IMR-90 (cell line): ENCODE measurements around the gene RPL18. TPM values are rescaled to one million over a fixed set of nuclear protein-coding genes. Genes with fewer than 3 reads are reported as not detected.

Experiments
- ATAC-seq: fragments of 200-7000 bp; cut with Tn5 transposase; 2 replicates; pipeline ENCODE4 v1.9.1; 2020; ENCODE audit warnings: low read depth, mild to moderate bottlenecking, moderate library complexity
- BruUV-seq: library from RNA; stranded (reverse); fragments of 400-500 nt; replicated peaks from 2 replicates; lab custom pipeline; 2021; lab: Mats Ljungman, UMichigan
- CTCF ChIA-PET: fragments of 300-600 bp; formaldehyde crosslinking; extraction: SDS; loops from one replicate; lab custom pipeline; 2021; ENCODE audit warnings: antibody characterized with exemption; lab: Yijun Ruan, JAX
- POLR2A ChIA-PET: fragments of 300-600 bp; sonication (Branson Sonifier 250); formaldehyde crosslinking; loops from one replicate; lab custom pipeline; 2022; ENCODE audit warnings: antibody characterized with exemption; ENCODE audit not compliant: unreplicated experiment; lab: Charles Lee
- DNase-seq: peaks from one replicate; pipeline ENCODE4 v3.0.0; 2013
- H2AFZ ChIP-seq: replicated peaks from 2 replicates; pipeline ENCODE3; 2013; ENCODE audit warnings: low read length, mild to moderate bottlenecking; ENCODE audit not compliant: poor library complexity
- H2AK5ac ChIP-seq: 2 replicates; pipeline ENCODE4 v1.6.1; 2013; ENCODE audit warnings: low read depth, low read length, inconsistent platforms
- H2AK9ac ChIP-seq: replicated peaks from 2 replicates; pipeline ENCODE3; 2013; ENCODE audit warnings: mild to moderate bottlenecking, low read depth, low read length, moderate library complexity; ENCODE audit not compliant: poor library complexity
- H2BK120ac ChIP-seq: 2 replicates; pipeline ENCODE4 v1.6.1; 2013; ENCODE audit warnings: low read depth, low read length, inconsistent platforms
- H2BK15ac ChIP-seq: 3 replicates; pipeline ENCODE4 v1.6.1; 2013; ENCODE audit warnings: low read depth, low read length, inconsistent platforms
- H2BK20ac ChIP-seq: 2 replicates; pipeline ENCODE4 v1.6.1; 2013; ENCODE audit warnings: low read depth, mild to moderate bottlenecking, inconsistent platforms, low read length, moderate library complexity
- H2BK5ac ChIP-seq: 2 replicates; pipeline ENCODE4 v1.6.1; 2013; ENCODE audit warnings: mild to moderate bottlenecking, low read depth, low read length, inconsistent platforms; ENCODE audit not compliant: poor library complexity, severe bottlenecking
- H3K14ac ChIP-seq: replicated peaks from 2 replicates; pipeline ENCODE4 v1.6.1; 2013; ENCODE audit warnings: low read depth, low read length, inconsistent platforms
- H3K18ac ChIP-seq: 2 replicates; pipeline ENCODE4 v1.6.1; 2013; ENCODE audit warnings: low read depth, low read length, control low read depth
- H3K23ac ChIP-seq: 2 replicates; pipeline ENCODE4 v1.6.1; 2013; ENCODE audit warnings: low read depth, low read length, inconsistent platforms
- H3K27ac ChIP-seq: 2 replicates; pipeline ENCODE4 v1.5.1; 2013; ENCODE audit warnings: mild to moderate bottlenecking, control low read depth, low read length; ENCODE audit not compliant: insufficient read depth
- H3K27me3 ChIP-seq: 2 replicates; pipeline ENCODE4 v1.6.1; 2013; ENCODE audit warnings: low read length; ENCODE audit not compliant: control insufficient read depth, insufficient read depth
- H3K36me3 ChIP-seq: 2 replicates; pipeline ENCODE4 v1.6.1; 2013; ENCODE audit warnings: low read length, mixed read lengths; ENCODE audit not compliant: control insufficient read depth, insufficient read depth
- H3K4ac ChIP-seq: 2 replicates; pipeline ENCODE4 v1.6.1; 2013; ENCODE audit warnings: low read depth, low read length, inconsistent platforms
- H3K4me1 ChIP-seq: 2 replicates; pipeline ENCODE4 v1.6.1; 2013; ENCODE audit warnings: low read length, mixed read lengths; ENCODE audit not compliant: control insufficient read depth, insufficient read depth
- H3K4me2 ChIP-seq: 2 replicates; pipeline ENCODE4 v1.6.1; 2013; ENCODE audit warnings: low read depth, mild to moderate bottlenecking, control low read depth, low read length, moderate library complexity
- H3K4me3 ChIP-seq: 2 replicates; pipeline ENCODE4 v1.5.1; 2013; ENCODE audit warnings: low read depth, mild to moderate bottlenecking, control low read depth, low read length, moderate library complexity; ENCODE audit not compliant: insufficient read depth
- H3K56ac ChIP-seq: 2 replicates; pipeline ENCODE4 v1.6.1; 2013; ENCODE audit warnings: low read length, inconsistent platforms; ENCODE audit not compliant: insufficient read depth; ENCODE audit errors: extremely low read depth
- H3K79me1 ChIP-seq, 2 experiments: 2 replicates each; pipeline ENCODE4 v1.6.1; 2013; ENCODE audit warnings: low read length in 2 of 2, inconsistent platforms in 1 of 2, low read depth in 1 of 2
- H3K9ac ChIP-seq: 2 replicates; pipeline ENCODE4 v1.6.1; 2013; ENCODE audit warnings: low read depth, low read length, control low read depth
- H3K9me1 ChIP-seq: 2 replicates; pipeline ENCODE4 v1.6.1; 2013; ENCODE audit warnings: low read length, inconsistent platforms; ENCODE audit not compliant: insufficient read depth
- H3K9me3 ChIP-seq: 2 replicates; pipeline ENCODE4 v1.6.1; 2013; ENCODE audit warnings: low read length; ENCODE audit not compliant: control insufficient read depth, insufficient read depth
- H4K20me1 ChIP-seq: 2 replicates; pipeline ENCODE4 v1.6.1; 2013; ENCODE audit warnings: low read length, inconsistent platforms; ENCODE audit not compliant: insufficient read depth
- H4K5ac ChIP-seq: 2 replicates; pipeline ENCODE4 v1.6.1; 2013; ENCODE audit warnings: mild to moderate bottlenecking, low read depth, low read length, control low read depth
- H4K8ac ChIP-seq, 2 experiments: 2 replicates each; pipeline ENCODE4 v1.6.1; 2013; ENCODE audit warnings: low read depth in 2 of 2, low read length in 2 of 2, control low read depth in 1 of 2, inconsistent platforms in 1 of 2
- H4K91ac ChIP-seq: 2 replicates; pipeline ENCODE4 v1.6.1; 2013; ENCODE audit warnings: low read depth, low read length, inconsistent platforms; ENCODE audit not compliant: insufficient read depth
- MAZ ChIP-seq: IDR thresholded peaks from 2 replicates; pipeline ENCODE4 v1.6.1; 2012; ENCODE audit warnings: low read depth, mild to moderate bottlenecking, low read length, improper control_type of control experiment, moderate library complexity, borderline replicate concordance
- WGBS, 2 experiments: methylation state at CpG; one replicate each; pipeline versions ENCODE4 v1.1.5 to v1.1.7; 2013; ENCODE audit warnings: missing lambda C conversion rate in 2 of 2; ENCODE audit not compliant: insufficient read length in 1 of 2; ENCODE audit errors: extremely low coverage in 2 of 2; 5-methylcytosine and 5-hydroxymethylcytosine counted together
- dilution Hi-C: fragments of 300-500 bp; cut with HindIII; formaldehyde crosslinking; loops from one replicate; pipeline ENCODE4 v1.14.3; 2018; ENCODE audit warnings: low sequenced_read_pairs; ENCODE audit not compliant: unreplicated experiment
- in situ Hi-C: fragments of 300-500 bp; cut with MboI; formaldehyde crosslinking; loops from 3 replicates; pipeline ENCODE4 v1.14.3; 2019; ENCODE audit warnings: low sequenced_read_pairs, inconsistent platforms, mixed read lengths
- intact Hi-C: fragments of 100-400 bp; cut with micrococcal nuclease; formaldehyde crosslinking; loops from 2 replicates; pipeline ENCODE4 v1.10.0; 2022
- polyA plus RNA-seq, 3 experiments: library from polyadenylated mRNA; depleted of rRNA; stranded (reverse); fragments of >200 nt; gene quantifications; 2 replicates each; pipeline ENCODE4 v1.2.3, GENCODE V29; 2012; ENCODE audit warnings: low replicate concordance in 1 of 3
- total RNA-seq: library from RNA; depleted of rRNA; stranded (reverse); fragments of >200 nt; gene quantifications from 2 replicates; pipeline ENCODE4 v1.2.3, GENCODE V29; 2012

The RPL18 gene
- total and polyA plus RNA-seq, 2 of the 4 experiments (the other 2 are of a cell fraction): 1,909 to 2,254 TPM

- ATAC-seq (no peak), DNase-seq (no peak)
- Histone ChIP-seq H4K5ac (no peak overlapping the region), H2AK9ac (no peak overlapping the region), H2AK5ac (no peak overlapping the region), H4K91ac (no peak overlapping the region), H2AFZ (no peak overlapping the region), H2BK20ac (no peak overlapping the region), H3K4me1 (no peaks in the 10 kb centered on the region), H3K4ac (no peak overlapping the region), H4K20me1 (no peaks in the 10 kb centered on the region), H2BK120ac (no peak overlapping the region), H3K23ac (no peak overlapping the region), H3K36me3 (no peaks in the 10 kb centered on the region), H3K9me3 (no peaks in the 10 kb centered on the region), H4K8ac (no peak overlapping the region), H3K79me1 (no peaks in the 10 kb centered on the region), H2BK5ac (no peak overlapping the region), H3K9ac (no peak overlapping the region), H2BK15ac (no peak overlapping the region), H3K18ac (no peak overlapping the region), H3K27ac (no peak overlapping the region), H3K27me3 (peaks cover 16% of the 10 kb centered on the region), H3K9me1 (no peaks in the 10 kb centered on the region), H3K4me3 (no peak overlapping the region), H3K14ac (no peak overlapping the region), H3K4me2 (no peak overlapping the region), H3K56ac (no peak overlapping the region)
- 85% methylated on average over 28 of the region's 39 CpGs; no CpG with 5 or more reads in 1 of the 2 experiments for WGBS, 2 experiments
- intact Hi-C loops: no loop called here
- TF ChIP-seq MAZ: no peak
- BruUV-seq: no TSS peak
- POLR2A ChIA-PET: no interaction called here
- CTCF ChIA-PET: no interaction called here
- in situ Hi-C loops: no loop called here
- dilution Hi-C loops: no loop called here
These were observed 22.1 kb downstream of the RPL18 start for GRCh38 chr19:48596679-48597465.
